Left hindlimb (tissue), 1 donor: Measurements from ENCODE around the gene IQSEC1.
"Not testable (repeated sequence)": the region's sequence is repeated elsewhere in the genome, so short reads cannot be mapped to it uniquely, and the experiment has no call there.

Experiments
- DNase-seq: peaks from one replicate; pipeline ENCODE4 v3.0.0-alpha.2; 2018

Gene IQSEC1

GRCh38 chr3:12853847-12854246 lies 219.4 kb downstream of the IQSEC1 start:
- not testable (repeated sequence) for DNase-seq

GRCh38 chr3:12852201-12852600 lies 221.0 kb downstream of the IQSEC1 start:
- DNase-seq, result no peak
